Stomach (tissue), 9 donors: ENCODE data around the gene SPACA7. TPM values are rescaled to one million over a fixed set of nuclear protein-coding genes. Genes with fewer than 3 reads are reported as not detected.

Source experiments
- DNase-seq, 2 donors: peaks; one replicate each; pipeline versions ENCODE4 v3.0.0 to v3.0.0-alpha.2; 2013 to 2019
- H3K27ac ChIP-seq, 5 donors: fragments of 200-600 bp in 4 of 5; sonication (generic) in 4 of 5; one replicate each; pipeline ENCODE4 v1.5.1; 2013 to 2019; ENCODE audit warnings: mild to moderate bottlenecking in 1 of 5, moderate library complexity in 1 of 5
- H3K27me3 ChIP-seq, 3 donors: fragments of 200-600 bp; sonication (generic); one replicate each; pipeline ENCODE4 v1.5.1; 2017 to 2019; ENCODE audit warnings: mixed run types in 1 of 3
- H3K36me3 ChIP-seq, 4 donors: fragments of 200-600 bp; sonication (generic); 1 replicate in 3 of 4; 2 replicates in 1 of 4; pipeline ENCODE4 v1.5.1; 2016 to 2019
- H3K4me1 ChIP-seq, 4 donors: fragments of 200-600 bp; sonication (generic); one replicate each; pipeline ENCODE4 v1.5.1; 2016 to 2019
- H3K4me3 ChIP-seq, 4 donors: fragments of 200-600 bp; sonication (generic) in 3 of 4; one replicate each; pipeline ENCODE4 v1.5.1; 2016 to 2019; ENCODE audit warnings: mild to moderate bottlenecking in 1 of 4
- H3K9me3 ChIP-seq, 4 donors: fragments of 200-600 bp; sonication (generic); one replicate each; pipeline ENCODE4 v1.5.1; 2016 to 2019
- CTCF ChIP-seq, 7 experiments: fragments of 450-650 bp in 4 of 7; fragments of 200-600 bp in 3 of 7; sonication (generic) in 3 of 7; IDR thresholded peaks; one replicate each; pipeline ENCODE4 v1.5.1; 2016 to 2019; ENCODE audit warnings: antibody characterized with exemption in 7 of 7, control low read depth in 2 of 7, mild to moderate bottlenecking in 1 of 7
- EP300 ChIP-seq: sonication (generic); formaldehyde crosslinking; IDR thresholded peaks from one replicate; pipeline ENCODE4 v1.6.1; 2017; ENCODE audit warnings: antibody characterized with exemption
- POLR2A ChIP-seq, 4 donors: fragments of 450-650 bp; IDR thresholded peaks; one replicate each; pipeline ENCODE4 v1.6.1; 2016; ENCODE audit warnings: antibody characterized with exemption in 4 of 4, control low read depth in 2 of 4, mild to moderate bottlenecking in 1 of 4, moderate library complexity in 1 of 4
- POLR2AphosphoS5 ChIP-seq, 3 donors: sonication (generic); formaldehyde crosslinking; IDR thresholded peaks; one replicate each; pipeline ENCODE4 v1.6.1; 2016; ENCODE audit warnings: antibody characterized with exemption in 3 of 3
- WGBS, 5 donors: extraction: QIAGEN DNeasy Blood & Tissue Kit in 3 of 5; methylation state at CpG; one replicate each; pipeline versions ENCODE4 v1.1.5 to v1.1.7; 2013 to 2018; 5-methylcytosine and 5-hydroxymethylcytosine counted together
- intact Hi-C: fragments of 100-400 bp; cut with DNase I; formaldehyde crosslinking; loops from one replicate; pipeline ENCODE4 v1.15.1; 2023; ENCODE audit warnings: low total_unique reads
- polyA plus RNA-seq, 3 donors: library from polyadenylated mRNA; stranded (reverse); fragments of 200-250 nt; gene quantifications; one replicate each; pipeline ENCODE4 v1.2.3, GENCODE V29; 2013
- total RNA-seq, 5 donors: library from RNA; depleted of rRNA; stranded (reverse); fragments of >200 nt; gene quantifications; one replicate each; pipeline versions ENCODE4 v1.1.0 to v1.2.3, GENCODE V29; 2014 to 2016
- donor health status: healthy with polysubstance abuse.
- donor health status: Bipolar disorder and iron deficiency.
- donor health status: healthy.

The SPACA7 gene
- total and polyA plus RNA-seq, 8 donors: not detected

- H3K4me1 ChIP-seq: peaks cover 0 to 8% (median 0%) of the 10 kb centered on the region in 4 donors
- intact Hi-C loops: no loop called here
- no peak overlapping the region for H3K4me3 ChIP-seq
- peaks cover 0 to 28% (median 21%) of the 10 kb centered on the region in 4 donors for H3K9me3 ChIP-seq
- DNase-seq: no peak
- H3K27me3 ChIP-seq: peaks cover 9 to 71% (median 35%) of the 10 kb centered on the region in 3 donors
- no peaks in the 10 kb centered on the region for H3K36me3 ChIP-seq
- TF ChIP-seq POLR2A (IDR thresholded peaks at IDR 0.05): no peak
- no peak for TF ChIP-seq EP300
- TF ChIP-seq CTCF (IDR thresholded peaks at IDR 0.05): no peak
- no peak for TF ChIP-seq POLR2AphosphoS5 (IDR thresholded peaks at IDR 0.05)
- WGBS, 5 donors: 67 to 82% (median 74%) methylated on average over 16 of the region's 16 CpGs
- no peak overlapping the region for H3K27ac ChIP-seq
Measured at GRCh38 chr13:112333756-112334543, 42.2 kb upstream of the SPACA7 start.

GRCh38 chr13:112335135-112335534 is 41.0 kb upstream of the SPACA7 start:
- Histone ChIP-seq H3K4me1 (peaks cover 0 to 8% (median 0%) of the 10 kb centered on the region in 4 donors), H3K4me3 (no peak overlapping the region), H3K36me3 (no peaks in the 10 kb centered on the region), H3K9me3 (peaks cover 0 to 28% (median 21%) of the 10 kb centered on the region in 4 donors), H3K27ac (no peak overlapping the region), H3K27me3 (peaks cover 9 to 60% (median 32%) of the 10 kb centered on the region in 3 donors)
- intact Hi-C loops: no loop called here
- no peak for TF ChIP-seq POLR2A (IDR thresholded peaks at IDR 0.05)
- WGBS, 5 donors: 62 to 78% (median 71%) methylated on average over 9 of the region's 9 CpGs
- DNase-seq: no peak

GRCh38 chr13:112341446-112341845 is 34.7 kb upstream of the SPACA7 start:
- TF ChIP-seq POLR2AphosphoS5 (IDR thresholded peaks at IDR 0.05) (no peak), CTCF (IDR thresholded peaks at IDR 0.05) (no peak), EP300 (no peak), POLR2A (IDR thresholded peaks at IDR 0.05) (no peak)
- Histone ChIP-seq H3K9me3 (peaks cover 0 to 22% (median 17%) of the 10 kb centered on the region in 4 donors), H3K4me1 (no peaks in the 10 kb centered on the region), H3K36me3 (no peaks in the 10 kb centered on the region), H3K27me3 (peaks cover 0 to 54% (median 24%) of the 10 kb centered on the region in 3 donors), H3K27ac (no peak overlapping the region), H3K4me3 (no peak overlapping the region)
- no peak for DNase-seq
- WGBS, 5 donors: 41 to 70% (median 52%) methylated on average over 3 of the region's 3 CpGs
- intact Hi-C loops: no loop called here

GRCh38 chr13:112341976-112342735 is 34.0 kb upstream of the SPACA7 start:
- 61 to 80% (median 74%) methylated on average over 27 to 29 of the region's 29 CpGs for WGBS, 5 donors

More at GRCh38 chr13:112341976-112342735, 34.0 kb upstream of the SPACA7 start:
- no peak for TF ChIP-seq POLR2A (IDR thresholded peaks at IDR 0.05)
- no peak for TF ChIP-seq POLR2AphosphoS5 (IDR thresholded peaks at IDR 0.05)
- no peak for TF ChIP-seq EP300
- TF ChIP-seq CTCF (IDR thresholded peaks at IDR 0.05): no peak
- DNase-seq: no peak
- H3K4me3 ChIP-seq: no peak overlapping the region
- no peaks in the 10 kb centered on the region for H3K4me1 ChIP-seq
- H3K36me3 ChIP-seq: no peaks in the 10 kb centered on the region
- peaks cover 0 to 60% (median 30%) of the 10 kb centered on the region in 3 donors for H3K27me3 ChIP-seq
- intact Hi-C loops: no loop called here
- peaks cover 0 to 15% (median 12%) of the 10 kb centered on the region in 4 donors for H3K9me3 ChIP-seq
- H3K27ac ChIP-seq: no peak overlapping the region
